ENCODE results near the gene MARVELD1.
A peak's percentile ranks its signal among the peaks of the same experiment; 100 is the strongest.

Gene MARVELD1

GRCh38 chr10:97726636-97727178, 13.2 kb downstream of the MARVELD1 start:
- DNase-seq (ENCODE audit: low read depth) = peak; percentile 84
- peak overlapping the region; percentile 40 for H3K4me3 ChIP-seq (ENCODE audit: low read length)
- no peak for TF ChIP-seq CTCF (conservative IDR thresholded peaks at IDR 0.05; ENCODE audit: low read length)

- no peak overlapping the region for H3K4me3 ChIP-seq (ENCODE audit: low read length)
- no peak for TF ChIP-seq CTCF (conservative IDR thresholded peaks at IDR 0.05; ENCODE audit: low read length)
- DNase-seq (ENCODE audit: low read depth) = no peak
Measured at GRCh38 chr10:97729014-97729413, 15.5 kb downstream of the MARVELD1 start.

GRCh38 chr10:97731346-97732051, 18.0 kb downstream of the MARVELD1 start:
- peak; percentile 80 for DNase-seq (ENCODE audit: low read depth)

GRCh38 chr10:97732052-97732359, 18.5 kb downstream of the MARVELD1 start:
- TF ChIP-seq CTCF (conservative IDR thresholded peaks at IDR 0.05; ENCODE audit: low read length) = no peak
- no peak overlapping the region for H3K4me3 ChIP-seq (ENCODE audit: low read length)
- DNase-seq (ENCODE audit: low read depth) = no peak

More at GRCh38 chr10:97731346-97732051, 18.0 kb downstream of the MARVELD1 start:
- peak; percentile 96 for TF ChIP-seq CTCF (conservative IDR thresholded peaks at IDR 0.05; ENCODE audit: low read length)
- no peak overlapping the region for H3K4me3 ChIP-seq (ENCODE audit: low read length)

- no peak for TF ChIP-seq CTCF (conservative IDR thresholded peaks at IDR 0.05; ENCODE audit: low read length)
Measured at GRCh38 chr10:97733256-97733655, 19.7 kb downstream of the MARVELD1 start.

GRCh38 chr10:97734021-97734420, 20.5 kb downstream of the MARVELD1 start:
- no peak for TF ChIP-seq CTCF (conservative IDR thresholded peaks at IDR 0.05; ENCODE audit: low read length)
- DNase-seq (ENCODE audit: low read depth) = no peak
- no peak overlapping the region for H3K4me3 ChIP-seq (ENCODE audit: low read length)

More at GRCh38 chr10:97733256-97733655, 19.7 kb downstream of the MARVELD1 start:
- no peak for DNase-seq (ENCODE audit: low read depth)
- H3K4me3 ChIP-seq (ENCODE audit: low read length) = no peak overlapping the region

- no peak for TF ChIP-seq CTCF (conservative IDR thresholded peaks at IDR 0.05; ENCODE audit: low read length)
- peak overlapping the region; percentile 38 for H3K4me3 ChIP-seq (ENCODE audit: low read length)
- DNase-seq (ENCODE audit: low read depth) = no peak
Measured at GRCh38 chr10:97736403-97736901, 22.9 kb downstream of the MARVELD1 start.
